ENCODE results near the gene CPT2. TPM values are rescaled to one million over a fixed set of nuclear protein-coding genes. Genes with fewer than 3 reads are reported as not detected.
"Not testable (repeated sequence)": the region's sequence is repeated elsewhere in the genome, so short reads cannot be mapped to it uniquely, and the experiment has no call there.

The CPT2 gene
- total RNA-seq, 1 experiment from 2014 or later: 23.5 TPM

- H3K27ac ChIP-seq: no peak overlapping the region
- H3K4me1 ChIP-seq (replicated peaks): peaks cover 1% of the 10 kb centered on the region
- DNase-seq (ENCODE audit: low read depth in 1 of 2, low spot score in 2 of 2): no peak
- H3K9me3 ChIP-seq (replicated peaks): no peaks in the 10 kb centered on the region; the same call in 1 of the 2 replicates
- H3K36me3 ChIP-seq: no peaks in the 10 kb centered on the region
- no peaks in the 10 kb centered on the region for H3K27me3 ChIP-seq (replicated peaks)
- H3K4me3 ChIP-seq: no peak overlapping the region
These were observed 29.7 kb upstream of the CPT2 start for GRCh38 chr1:53166912-53167311.

GRCh38 chr1:53172426-53173128, 24.0 kb upstream of the CPT2 start:
- peak overlapping the region; percentile 61 for H3K27ac ChIP-seq

GRCh38 chr1:53174971-53175913, 21.4 kb upstream of the CPT2 start:
- H3K27ac ChIP-seq: peak overlapping the region; percentile 28; the same call in 1 of the 2 replicates
- H3K4me1 ChIP-seq (replicated peaks): peaks cover 49% of the 10 kb centered on the region
- no peaks in the 10 kb centered on the region for H3K36me3 ChIP-seq
- no peaks in the 10 kb centered on the region for H3K9me3 ChIP-seq (replicated peaks)
- peak in 1 of 2 experiments; percentile 38 for DNase-seq (ENCODE audit: low read depth in 1 of 2, low spot score in 2 of 2)
- H3K4me3 ChIP-seq: no peak overlapping the region
- no peaks in the 10 kb centered on the region for H3K27me3 ChIP-seq (replicated peaks)

More at GRCh38 chr1:53172426-53173128, 24.0 kb upstream of the CPT2 start:
- peaks cover 40% of the 10 kb centered on the region for H3K4me1 ChIP-seq (replicated peaks)
- no peaks in the 10 kb centered on the region for H3K27me3 ChIP-seq (replicated peaks)
- H3K36me3 ChIP-seq: no peaks in the 10 kb centered on the region
- no peak overlapping the region for H3K4me3 ChIP-seq
- peak; percentile 61 to 77 for DNase-seq (ENCODE audit: low read depth in 1 of 2, low spot score in 2 of 2)
- no peaks in the 10 kb centered on the region for H3K9me3 ChIP-seq (replicated peaks)

DNA sequence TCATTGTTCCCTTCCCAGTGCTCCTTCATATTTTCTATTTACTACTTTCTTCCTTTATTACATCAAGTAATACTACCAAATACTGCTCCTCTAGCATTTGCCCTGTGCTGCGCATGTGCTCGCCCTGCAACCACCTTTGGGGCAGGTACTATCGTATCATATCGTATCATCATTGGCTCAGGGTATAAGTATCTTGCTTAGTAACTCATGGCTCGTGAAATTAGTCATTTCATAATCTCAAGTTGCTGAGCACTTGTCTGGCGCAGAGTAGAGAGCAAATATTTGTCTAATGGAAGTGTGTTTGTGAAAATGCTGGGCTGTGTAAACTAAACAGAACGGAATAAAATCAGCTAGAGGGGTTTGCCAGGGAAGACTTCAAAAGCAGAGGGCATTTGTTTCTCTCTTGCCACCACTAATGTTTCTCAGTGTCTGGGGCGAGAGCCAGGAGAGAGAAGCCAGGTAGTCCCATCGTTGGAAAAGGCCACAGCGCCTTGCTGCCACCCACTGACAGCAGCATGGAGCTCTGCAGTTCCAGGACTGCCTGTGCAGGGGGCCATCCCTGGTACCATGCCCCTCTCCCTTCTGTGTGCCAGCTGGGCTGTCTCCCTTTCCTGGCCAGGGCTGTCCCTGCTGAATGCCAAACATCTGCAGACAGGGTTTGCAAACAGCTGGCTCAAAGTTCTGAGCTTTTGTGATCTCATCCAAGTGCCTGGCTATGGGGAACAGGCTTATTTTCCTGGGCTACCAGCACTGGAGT, 20.0 kb upstream of the CPT2 start:
- no peak overlapping the region for H3K4me3 ChIP-seq
- H3K9me3 ChIP-seq (replicated peaks): no peaks in the 10 kb centered on the region
- peaks cover 51% of the 10 kb centered on the region for H3K4me1 ChIP-seq (replicated peaks)
- H3K36me3 ChIP-seq: no peaks in the 10 kb centered on the region
- H3K27me3 ChIP-seq (replicated peaks): no peaks in the 10 kb centered on the region
- no peak overlapping the region for H3K27ac ChIP-seq
- DNase-seq (ENCODE audit: low read depth in 1 of 2, low spot score in 2 of 2): peak; percentile 37 to 52

DNA sequence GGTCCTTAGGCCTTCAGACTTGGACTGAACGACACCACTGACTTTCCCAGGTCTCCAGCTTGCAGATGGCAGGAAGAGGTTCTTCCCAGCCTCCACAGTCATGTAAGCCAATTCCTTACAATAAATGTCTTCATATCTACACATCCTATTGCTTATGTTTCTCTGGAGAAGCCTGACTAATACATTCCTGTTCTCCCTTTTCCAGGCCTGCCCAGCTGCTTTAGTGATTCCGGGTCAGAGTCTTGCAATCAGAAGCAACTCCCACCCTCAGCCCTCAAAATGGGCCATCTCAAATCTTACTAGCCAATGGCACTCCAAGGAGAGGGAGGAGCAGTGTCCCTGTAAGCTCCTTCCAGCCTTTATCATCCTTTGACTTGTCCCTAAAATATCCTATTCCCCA, 16.4 kb upstream of the CPT2 start:
- Histone ChIP-seq H3K27me3 (replicated peaks) (no peaks in the 10 kb centered on the region), H3K9me3 (replicated peaks) (no peaks in the 10 kb centered on the region), H3K27ac (no peak overlapping the region), H3K4me3 (no peak overlapping the region), H3K36me3 (no peaks in the 10 kb centered on the region), H3K4me1 (replicated peaks) (peaks cover 42% of the 10 kb centered on the region)
- DNase-seq (ENCODE audit: low read depth in 1 of 2, low spot score in 2 of 2): no peak

- Histone ChIP-seq H3K9me3 (replicated peaks) (no peaks in the 10 kb centered on the region), H3K27ac (no peak overlapping the region), H3K4me1 (replicated peaks) (peaks cover 39% of the 10 kb centered on the region), H3K27me3 (replicated peaks) (no peaks in the 10 kb centered on the region), H3K36me3 (no peaks in the 10 kb centered on the region), H3K4me3 (no peak overlapping the region)
- no peak for DNase-seq (ENCODE audit: low read depth in 1 of 2, low spot score in 2 of 2)
These were observed 15.7 kb upstream of the CPT2 start for GRCh38 chr1:53180951-53181350.

- H3K9me3 ChIP-seq (replicated peaks): no peaks in the 10 kb centered on the region
- DNase-seq (ENCODE audit: low read depth in 1 of 2, low spot score in 2 of 2): peak; percentile 67 to 85
- no peak overlapping the region for H3K27ac ChIP-seq
- H3K4me3 ChIP-seq: no peak overlapping the region
- no peaks in the 10 kb centered on the region for H3K27me3 ChIP-seq (replicated peaks)
- H3K4me1 ChIP-seq (replicated peaks): peaks cover 27% of the 10 kb centered on the region
- H3K36me3 ChIP-seq: no peaks in the 10 kb centered on the region
These were observed 14.5 kb upstream of the CPT2 start for GRCh38 chr1:53182111-53182593.

- no peaks in the 10 kb centered on the region for H3K27me3 ChIP-seq (replicated peaks)
- DNase-seq (ENCODE audit: low read depth in 1 of 2, low spot score in 2 of 2): no peak
- peaks cover 29% of the 10 kb centered on the region for H3K4me1 ChIP-seq (replicated peaks)
- H3K27ac ChIP-seq: no peak overlapping the region
- H3K36me3 ChIP-seq: no peaks in the 10 kb centered on the region
- no peaks in the 10 kb centered on the region for H3K9me3 ChIP-seq (replicated peaks)
- H3K4me3 ChIP-seq: no peak overlapping the region
These were observed 13.9 kb upstream of the CPT2 start for GRCh38 chr1:53182716-53183094.

GRCh38 chr1:53183095-53183990, 13.3 kb upstream of the CPT2 start:
- Histone ChIP-seq H3K27ac (no peak overlapping the region), H3K9me3 (replicated peaks) (no peaks in the 10 kb centered on the region), H3K36me3 (no peaks in the 10 kb centered on the region), H3K4me1 (replicated peaks) (peaks cover 33% of the 10 kb centered on the region), H3K27me3 (replicated peaks) (no peaks in the 10 kb centered on the region), H3K4me3 (no peak overlapping the region)
- no peak for DNase-seq (ENCODE audit: low read depth in 1 of 2, low spot score in 2 of 2)

GRCh38 chr1:53185955-53186297, 10.7 kb upstream of the CPT2 start:
- not testable (repeated sequence) for H3K27me3 ChIP-seq (replicated peaks); H3K4me3 ChIP-seq; DNase-seq (ENCODE audit: low read depth in 1 of 2, low spot score in 2 of 2); H3K36me3 ChIP-seq; H3K27ac ChIP-seq; H3K9me3 ChIP-seq (replicated peaks)
- peaks cover 23% of the 10 kb centered on the region for H3K4me1 ChIP-seq (replicated peaks)

DNA sequence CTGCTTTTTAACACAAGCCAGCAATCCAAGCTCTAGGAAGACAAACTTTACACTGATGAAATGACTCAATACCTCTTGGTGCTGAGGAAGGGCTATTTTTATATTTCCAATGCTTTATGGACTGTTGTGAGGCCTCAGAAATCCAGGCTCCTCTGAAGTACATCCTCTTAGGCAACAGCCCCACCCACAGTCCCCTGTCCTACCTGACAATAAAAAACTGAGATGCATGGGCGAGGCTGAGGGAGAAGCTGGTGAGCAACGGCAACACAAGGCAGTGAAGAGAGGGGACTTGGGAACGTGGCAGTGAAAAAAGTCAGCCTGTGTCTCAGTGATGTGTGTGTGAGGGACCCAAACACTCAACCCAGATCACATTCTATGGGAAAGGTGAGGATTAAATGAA, 10.1 kb upstream of the CPT2 start:
- Histone ChIP-seq H3K36me3 (no peaks in the 10 kb centered on the region), H3K4me3 (no peak overlapping the region), H3K4me1 (replicated peaks) (peaks cover 23% of the 10 kb centered on the region), H3K27ac (no peak overlapping the region), H3K27me3 (replicated peaks) (no peaks in the 10 kb centered on the region), H3K9me3 (replicated peaks) (no peaks in the 10 kb centered on the region)
- no peak for DNase-seq (ENCODE audit: low read depth in 1 of 2, low spot score in 2 of 2)

- peaks cover 15% of the 10 kb centered on the region for H3K4me1 ChIP-seq (replicated peaks)
- H3K27ac ChIP-seq: no peak overlapping the region
- no peak for DNase-seq (ENCODE audit: low read depth in 1 of 2, low spot score in 2 of 2)
- H3K9me3 ChIP-seq (replicated peaks): no peaks in the 10 kb centered on the region
- H3K4me3 ChIP-seq: no peak overlapping the region
- no peaks in the 10 kb centered on the region for H3K36me3 ChIP-seq
- no peaks in the 10 kb centered on the region for H3K27me3 ChIP-seq (replicated peaks)
These were observed 9.2 kb upstream of the CPT2 start for GRCh38 chr1:53187401-53187800.

DNA sequence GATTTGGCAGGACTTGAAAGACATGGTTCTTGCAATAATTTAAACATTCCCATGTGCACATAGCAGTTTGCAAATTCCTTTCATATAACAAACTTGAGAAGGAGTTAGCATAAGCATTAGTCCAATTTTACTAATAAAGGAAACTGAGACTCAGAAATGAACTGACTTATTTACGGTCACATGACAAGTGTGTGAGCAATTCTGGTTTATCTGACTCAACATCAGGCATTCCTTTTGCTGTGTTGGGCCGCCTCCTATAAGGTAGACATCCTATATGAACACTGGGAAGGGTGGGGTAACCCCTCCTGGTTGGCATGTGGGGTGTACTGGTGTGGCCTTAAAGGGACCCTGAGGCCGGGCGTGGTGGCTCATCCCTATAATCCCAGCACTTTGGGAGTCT, 8.5 kb upstream of the CPT2 start:
- DNase-seq (ENCODE audit: low read depth in 1 of 2, low spot score in 2 of 2): no peak
- Histone ChIP-seq H3K4me3 (no peak overlapping the region), H3K27me3 (replicated peaks) (no peaks in the 10 kb centered on the region), H3K36me3 (no peaks in the 10 kb centered on the region), H3K27ac (no peak overlapping the region), H3K4me1 (replicated peaks) (peaks cover 14% of the 10 kb centered on the region), H3K9me3 (replicated peaks) (no peaks in the 10 kb centered on the region)

Measured in SJSA1 (cell line).